Stimulated activated CD4-positive, alpha-beta T cell treated with anti-CD3 and anti-CD28 coated beads, TNF-alpha, amount 100 ng/mL, for 1 hour (primary cell): ENCODE data around the gene IFNAR2.

ENCODE experiments used
- DNase-seq, 3 donors: peaks; one replicate each; pipeline ENCODE4 v3.0.0-alpha.2; 2020; ENCODE audit warnings: low read depth in 3 of 3, low spot score in 1 of 3

IFNAR2 gene

DNA sequence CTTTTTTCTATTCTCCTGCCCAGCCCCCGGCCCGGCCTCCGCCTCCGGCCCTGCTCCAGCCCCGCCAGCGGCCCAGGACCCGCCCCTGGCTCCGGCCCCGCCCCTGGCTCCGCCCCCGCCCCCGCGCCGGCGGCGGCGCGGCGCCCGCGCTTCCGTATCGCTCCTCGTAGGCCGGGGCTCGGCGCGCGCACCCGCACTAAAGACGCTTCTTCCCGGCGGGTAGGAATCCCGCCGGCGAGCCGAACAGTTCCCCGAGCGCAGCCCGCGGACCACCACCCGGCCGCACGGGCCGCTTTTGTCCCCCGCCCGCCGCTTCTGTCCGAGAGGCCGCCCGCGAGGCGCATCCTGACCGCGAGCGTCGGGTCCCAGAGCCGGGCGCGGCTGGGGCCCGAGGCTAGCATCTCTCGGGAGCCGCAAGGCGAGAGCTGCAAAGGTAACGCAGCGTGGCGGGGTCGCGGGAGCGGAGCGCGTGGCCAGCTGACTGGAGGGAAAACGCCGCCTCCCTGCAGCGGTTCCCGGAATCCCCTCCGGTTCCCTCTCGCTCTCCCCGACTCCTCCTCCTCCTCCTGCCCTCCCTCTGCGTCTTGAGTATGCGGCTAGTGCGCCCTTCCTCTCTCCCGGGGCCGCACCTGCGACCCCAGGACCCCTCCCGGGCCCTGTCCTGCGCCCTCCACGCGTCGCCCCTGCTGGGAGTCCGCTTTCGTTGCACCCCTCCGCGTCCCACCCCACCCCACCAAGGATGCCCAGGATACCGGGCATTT lies at the start of gene IFNAR2:
TSS of gene IFNAR2 (plus strand) at position 155 of the 761 bp plus-strand sequence. CDS start 11,985 bp downstream, outside the sequence.
- DNase-seq, result peak; percentile 24 to 76 (median 50)

GRCh38 chr21:33185852-33186251 lies 43.9 kb upstream of the IFNAR2 start:
- no peak for DNase-seq

DNA sequence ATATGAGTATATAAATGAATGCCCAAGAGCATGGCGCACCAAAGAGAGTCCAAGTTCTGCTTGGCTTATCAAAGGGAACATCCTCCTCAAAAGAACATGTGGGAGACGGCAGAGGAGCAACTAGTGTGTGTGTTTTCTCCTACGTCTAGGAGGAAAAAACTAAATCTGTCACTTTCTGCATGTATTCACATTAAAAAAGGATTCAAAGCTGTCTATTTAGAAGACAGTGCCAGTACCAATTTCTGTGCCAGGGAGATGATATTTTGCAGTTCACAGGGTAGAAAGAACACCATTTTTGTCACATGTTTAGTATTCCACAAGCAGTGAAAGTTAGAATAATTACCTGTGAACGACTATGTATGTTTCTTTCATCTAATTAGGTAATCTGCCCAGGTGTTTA lies 42.5 kb upstream of the IFNAR2 start:
- DNase-seq, result no peak

DNA sequence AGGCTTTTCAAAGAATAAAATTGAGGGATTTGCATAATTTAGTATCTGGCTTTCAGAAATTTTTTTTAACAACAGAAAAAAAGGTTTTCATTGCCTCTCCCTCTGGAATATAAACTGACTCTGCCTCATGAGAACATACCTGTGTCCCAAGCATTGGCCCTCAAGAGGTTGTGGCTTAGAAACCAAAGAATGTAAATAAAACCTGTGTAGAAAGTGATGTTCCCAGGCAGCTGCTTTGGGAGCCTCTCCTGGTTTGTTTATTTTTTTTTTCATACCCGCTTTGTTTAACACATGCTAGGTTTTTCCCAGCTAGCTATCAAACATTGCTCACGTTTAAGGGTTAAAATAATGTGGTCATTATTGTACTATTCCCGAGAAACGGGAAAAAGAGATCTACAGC lies 40.5 kb upstream of the IFNAR2 start:
- no peak for DNase-seq

DNA sequence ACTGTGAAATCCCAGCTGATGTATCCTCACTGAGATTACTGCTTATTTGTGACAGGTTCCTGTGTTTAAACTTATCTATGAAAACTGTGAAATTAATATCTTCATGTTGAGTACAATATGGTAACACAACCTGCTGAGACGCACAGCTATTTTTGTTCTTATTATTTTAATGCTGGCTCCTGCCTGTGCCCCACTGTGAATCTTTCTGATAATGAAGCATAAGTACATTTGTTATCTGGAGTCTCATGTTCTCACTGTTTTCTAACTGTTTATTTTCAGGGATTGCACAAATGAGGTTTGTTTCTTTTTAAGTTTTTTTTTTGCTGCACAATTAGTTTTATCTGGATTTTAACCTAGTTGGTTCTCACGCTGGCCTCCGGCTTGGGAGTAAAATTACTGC lies 39.9 kb upstream of the IFNAR2 start:
- no peak for DNase-seq

- DNase-seq, result peak in 2 of 3 donors; percentile 16 to 34
Measured at GRCh38 chr21:33196941-33197374, 32.8 kb upstream of the IFNAR2 start.

DNA sequence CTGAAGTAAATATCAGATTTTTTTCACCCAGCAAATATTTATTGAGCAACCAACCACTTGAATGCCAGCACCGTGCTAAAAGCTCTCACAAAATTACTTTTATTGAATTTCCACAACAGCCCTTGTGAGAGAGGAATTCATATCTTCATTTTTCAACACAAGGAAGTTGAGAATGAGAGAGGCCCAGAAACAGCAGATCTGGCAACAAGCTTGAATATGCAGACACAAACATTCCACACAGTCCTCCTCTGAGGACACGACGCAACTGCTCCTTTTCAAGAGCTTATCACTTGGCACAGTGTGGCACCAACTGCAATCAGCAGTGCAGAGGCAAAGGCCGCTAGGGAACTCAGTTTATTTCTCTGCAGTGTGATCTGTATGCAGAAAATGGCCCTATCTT lies 32.2 kb upstream of the IFNAR2 start:
- DNase-seq, result no peak

DNA sequence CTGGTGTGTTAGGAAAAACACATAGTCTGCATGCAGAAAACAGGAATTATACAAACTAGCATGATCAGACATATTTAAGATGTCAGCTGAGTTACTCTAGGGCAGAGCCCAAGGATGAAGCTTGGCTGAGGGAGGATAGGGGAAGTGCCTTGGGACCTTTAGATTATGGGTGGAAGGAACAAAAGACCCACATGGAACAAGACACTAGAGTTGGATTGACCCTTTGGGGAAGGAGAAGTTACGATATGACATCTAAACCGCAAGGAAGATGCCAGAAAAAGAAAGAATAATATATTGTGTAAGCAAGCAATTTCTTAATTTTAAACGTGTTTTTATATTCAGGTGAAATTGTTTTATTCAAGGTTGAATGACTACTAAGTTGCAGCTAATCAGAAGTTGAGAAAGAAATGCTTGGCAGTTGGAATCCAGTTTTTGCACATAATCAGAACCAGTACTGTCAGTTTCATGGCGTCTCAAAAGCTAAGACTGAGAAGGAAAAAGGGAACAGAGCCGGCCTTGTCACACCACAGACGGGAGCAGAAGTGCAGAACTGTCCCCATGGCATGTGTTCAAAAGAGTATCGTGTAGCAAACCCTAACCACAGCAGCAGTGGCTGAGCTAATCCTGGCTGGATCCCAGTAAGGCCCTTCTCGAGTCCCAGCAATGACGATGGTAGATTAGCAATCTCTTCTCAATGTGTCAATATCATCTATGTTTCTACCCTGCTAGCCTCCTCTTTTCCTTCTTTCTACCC lies 31.2 kb upstream of the IFNAR2 start:
- no peak for DNase-seq

DNA sequence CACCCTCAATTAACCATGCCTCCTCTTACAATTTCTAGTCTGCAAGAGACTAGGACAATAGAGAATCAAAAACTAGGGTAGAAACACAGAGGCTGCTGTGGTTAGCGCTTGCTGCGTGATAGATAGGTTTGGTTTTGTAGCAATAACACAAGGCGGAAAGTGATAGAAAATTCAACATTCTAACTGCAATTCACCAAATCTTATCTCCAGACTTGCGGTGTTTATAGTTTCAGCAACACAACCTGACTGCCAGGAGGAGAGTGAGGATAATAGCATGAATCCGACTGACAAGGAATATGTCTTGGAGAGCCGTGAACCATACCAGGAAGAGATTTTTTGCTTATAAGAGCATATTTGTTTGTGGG lies 30.7 kb upstream of the IFNAR2 start:
- no peak for DNase-seq

- peak; percentile 42 to 68 (median 68) for DNase-seq
Measured at GRCh38 chr21:33199516-33200217, 30.1 kb upstream of the IFNAR2 start.

DNA sequence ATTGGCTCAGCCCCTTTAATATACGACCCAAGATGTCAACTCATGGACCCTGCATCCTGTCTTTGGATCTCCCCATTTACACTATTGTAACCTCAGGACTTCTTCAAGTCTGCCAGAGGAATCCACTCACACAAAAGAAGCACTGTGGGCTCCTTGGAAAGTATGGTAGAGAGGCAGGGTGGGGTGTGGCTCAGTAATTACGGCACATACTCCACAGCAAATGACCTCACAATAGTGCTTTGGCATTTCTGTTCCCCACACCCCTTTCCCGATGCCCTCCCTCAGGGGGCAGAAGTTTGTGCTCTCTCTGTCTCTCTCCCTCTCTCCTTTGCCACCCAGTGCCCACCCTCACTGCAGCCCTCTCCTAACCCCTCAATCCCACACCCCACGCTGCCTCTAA lies 27.8 kb upstream of the IFNAR2 start:
- DNase-seq, result no peak

DNA sequence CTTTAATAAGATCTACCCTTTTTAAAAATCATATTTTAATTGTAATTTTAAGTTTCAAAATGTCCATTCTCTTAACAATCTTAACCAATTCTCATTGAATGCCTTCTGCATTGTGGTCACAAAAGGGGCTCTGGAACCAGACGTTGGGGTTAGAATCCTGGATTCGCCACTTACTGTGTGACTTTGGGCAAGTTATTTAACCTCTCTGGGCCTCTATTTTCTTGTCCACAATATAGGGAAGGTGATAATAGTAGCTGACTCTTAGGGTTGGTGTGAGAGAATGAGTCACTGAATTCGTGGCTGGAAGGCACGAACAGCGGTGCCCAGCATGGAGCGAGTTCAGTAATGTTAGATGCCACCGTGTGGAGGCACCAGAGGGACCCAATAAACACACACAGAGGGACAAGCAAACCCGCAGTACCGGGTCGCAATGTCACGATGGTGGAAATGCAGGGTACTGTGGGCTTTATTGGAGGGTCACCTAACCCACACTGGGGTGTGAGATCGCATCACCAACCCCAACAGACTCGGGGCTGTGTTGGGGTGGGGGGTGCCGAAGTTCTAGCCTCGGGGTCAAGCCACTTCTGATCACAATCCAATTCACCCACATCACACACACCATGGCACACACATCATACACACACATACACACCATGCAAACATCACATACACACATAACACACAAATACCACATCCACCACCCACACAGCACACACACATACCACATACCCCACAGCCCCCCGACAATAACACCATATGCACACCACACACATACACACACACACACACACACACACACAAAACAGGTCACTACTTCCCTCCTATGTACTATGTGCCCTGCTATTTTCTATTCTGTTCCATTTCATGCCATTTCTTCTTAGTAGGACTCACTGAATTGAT lies 27.0 kb upstream of the IFNAR2 start:
- no peak for DNase-seq

DNA sequence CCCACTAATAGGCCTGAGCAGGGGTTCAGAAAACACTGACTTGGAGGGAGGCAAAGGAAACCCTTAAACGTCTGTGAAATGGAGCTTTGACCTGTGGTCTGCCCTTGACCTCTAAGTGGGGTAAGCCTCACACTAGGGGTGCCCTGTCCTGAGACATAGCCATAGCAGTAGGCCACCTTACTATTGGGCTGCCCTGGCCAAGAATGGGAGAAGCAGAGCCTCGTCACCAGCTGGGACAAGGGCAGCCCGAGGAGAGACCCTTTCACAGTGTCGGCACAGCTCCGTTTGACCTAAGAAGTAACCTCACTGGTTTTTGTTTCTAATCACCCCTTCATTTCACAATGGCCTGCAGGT lies 26.4 kb upstream of the IFNAR2 start:
- no peak for DNase-seq

DNA sequence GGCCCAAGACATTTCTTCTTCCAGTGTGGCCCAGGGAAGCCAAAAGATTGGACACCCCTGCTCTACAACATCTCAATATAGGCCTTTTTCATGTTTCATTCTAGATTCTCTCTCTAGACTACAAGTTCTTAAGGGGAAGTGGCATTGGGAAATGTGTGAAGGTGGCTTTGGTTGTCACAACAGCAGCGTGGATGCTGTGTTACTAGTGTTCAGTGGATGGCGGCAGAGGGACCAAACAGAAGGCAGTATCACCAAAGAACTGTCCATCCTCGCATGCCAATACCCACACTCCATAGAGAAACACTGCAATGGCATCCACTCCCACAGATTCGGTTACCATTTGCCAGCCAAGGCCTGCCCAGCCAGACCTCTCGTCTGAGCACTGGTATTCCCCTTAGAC lies 24.3 kb upstream of the IFNAR2 start:
- no peak for DNase-seq

DNA sequence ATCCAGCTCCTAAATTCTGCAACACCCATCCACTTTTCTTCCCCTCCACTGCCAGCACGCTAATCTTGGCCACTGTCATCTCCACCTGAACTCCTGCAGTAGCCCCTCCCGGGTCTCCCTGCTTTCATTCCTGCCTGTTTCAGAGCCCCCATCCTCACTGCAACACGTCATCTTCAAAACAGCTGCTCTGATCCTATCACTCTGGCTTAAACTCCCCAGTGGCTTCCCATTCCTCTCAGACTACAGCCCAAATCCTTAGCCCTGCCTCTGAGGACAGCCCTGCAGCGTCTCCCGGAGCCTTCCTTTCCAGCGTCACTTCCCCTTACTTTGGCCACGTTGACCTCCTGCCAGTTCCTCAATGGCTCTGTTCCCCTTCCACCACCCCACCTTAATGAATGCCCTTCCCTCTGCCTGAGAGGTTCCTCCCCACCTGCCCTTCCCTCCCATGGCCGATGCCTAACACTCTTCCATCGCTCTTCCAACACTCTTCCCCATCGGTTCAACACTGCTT lies 22.9 kb upstream of the IFNAR2 start:
- DNase-seq, result no peak

DNA sequence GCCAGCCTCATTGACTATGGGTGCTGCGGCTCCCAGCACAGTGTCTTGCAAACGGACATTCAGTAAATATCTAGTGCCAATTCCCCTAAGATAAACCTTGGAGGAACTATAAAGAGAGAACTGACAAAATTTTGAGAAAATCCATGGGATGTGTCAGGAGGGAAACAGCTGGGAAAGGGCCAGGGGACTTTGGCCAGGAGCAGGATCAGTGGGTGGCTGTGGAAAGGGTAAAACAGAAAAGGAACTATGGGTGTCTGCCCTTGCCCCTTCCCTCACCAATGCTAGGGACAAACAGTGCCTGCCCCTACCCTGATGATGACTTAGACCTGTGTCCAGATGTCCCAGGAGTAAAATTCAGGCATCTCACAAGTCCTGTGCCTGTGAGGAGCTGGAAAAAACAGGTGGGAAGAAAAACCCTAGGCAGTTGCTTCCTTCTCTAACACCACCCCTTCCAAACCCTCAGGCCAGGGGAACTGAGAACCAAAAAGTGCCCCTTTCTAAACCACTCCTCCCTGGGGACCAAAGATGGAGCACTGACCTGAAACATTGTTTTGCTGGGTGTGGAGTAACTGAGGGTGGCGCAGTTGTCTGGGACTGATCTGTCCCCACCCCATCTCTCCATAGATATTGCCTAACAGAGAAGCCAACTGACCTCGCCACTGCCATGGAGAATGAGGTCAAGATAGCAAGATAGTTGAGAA lies 22.1 kb upstream of the IFNAR2 start:
- DNase-seq, result no peak

- no peak for DNase-seq
Measured at GRCh38 chr21:33208534-33208933, 21.2 kb upstream of the IFNAR2 start.

- DNase-seq, result no peak
Measured at GRCh38 chr21:33211305-33211704, 18.4 kb upstream of the IFNAR2 start.

DNA sequence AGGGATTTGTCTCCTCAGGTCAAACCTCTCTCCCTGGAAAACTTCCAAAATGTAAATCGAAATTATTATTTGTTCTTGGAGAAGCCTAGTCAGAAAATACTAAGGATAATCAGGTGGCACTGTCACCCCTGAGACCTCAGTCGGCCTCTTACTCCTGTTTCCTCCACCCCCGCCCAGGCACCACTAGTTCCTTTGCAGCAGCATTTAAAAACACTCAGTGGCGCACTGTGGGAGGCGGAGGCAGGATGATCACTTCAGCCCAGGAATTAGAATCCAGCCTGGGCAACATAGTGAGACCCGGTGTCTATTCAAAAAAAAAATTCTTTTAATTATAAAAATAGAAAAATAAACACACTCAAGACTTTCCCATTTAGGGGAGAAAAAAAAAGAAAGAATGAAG lies 18.0 kb upstream of the IFNAR2 start:
- DNase-seq, result no peak

DNA sequence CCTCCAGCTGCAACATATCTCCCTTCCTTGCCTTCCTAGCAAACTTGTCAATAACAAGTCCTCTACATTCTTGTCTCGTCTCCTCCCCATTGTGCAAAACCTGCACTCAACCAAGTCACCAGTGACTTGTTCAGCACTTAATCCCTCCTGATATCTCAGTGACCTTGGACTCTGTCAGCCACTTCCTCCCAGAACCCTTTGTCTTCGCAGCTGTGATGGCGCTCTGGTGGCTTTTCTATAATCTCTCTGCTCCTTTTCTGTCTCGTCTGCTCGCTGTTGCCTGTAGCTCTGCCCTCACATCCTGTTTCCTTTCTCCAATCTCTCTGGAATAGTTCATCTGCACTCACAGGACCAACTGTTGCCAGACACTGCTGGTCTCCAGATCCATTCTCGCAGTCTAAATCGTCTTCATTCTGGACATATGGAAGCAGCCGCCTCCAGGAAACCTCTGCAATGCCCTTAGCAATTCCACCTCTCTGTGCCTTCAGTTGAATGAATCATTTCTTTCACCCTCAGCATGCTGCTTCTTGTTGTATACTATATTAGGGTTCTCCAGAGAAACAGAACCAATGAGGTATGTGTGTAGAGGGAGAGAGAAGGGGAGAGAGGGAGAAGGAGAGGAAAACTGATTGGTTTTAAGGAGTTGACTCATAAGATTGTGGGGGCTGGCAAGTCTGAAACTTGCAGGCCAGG lies 17.4 kb upstream of the IFNAR2 start:
- no peak for DNase-seq
